SK-N-SH (cell line): ENCODE measurements around the gene LCE3A. TPM values are rescaled to one million over a fixed set of nuclear protein-coding genes. Genes with fewer than 3 reads are reported as not detected.
"Not testable (repeated sequence)": the region's sequence is repeated elsewhere in the genome, so short reads cannot be mapped to it uniquely, and the experiment has no call there.

Experiments used
- CTCF ChIA-PET: fragments of 300-600, 350-600 bp; formaldehyde crosslinking; extraction: SDS; loops from one replicate; lab custom pipeline; 2021; lab: Yijun Ruan, JAX
- POLR2A ChIA-PET: fragments of 350-600 bp; sonication (Branson Sonifier 250); formaldehyde crosslinking; extraction: SDS; loops from one replicate; lab custom pipeline; 2020; ENCODE audit warnings: antibody characterized with exemption, inconsistent platforms; lab: Yijun Ruan, JAX
- DNase-seq: peaks from one replicate; pipeline ENCODE4 v3.0.0; 2012
- H2AFZ ChIP-seq: fragments of 200-600 bp; sonication (generic); 2 replicates; pipeline ENCODE4 v1.8.1; 2016; ENCODE audit warnings: antibody characterized with exemption, mild to moderate bottlenecking, low read depth
- H3F3A ChIP-seq: fragments of 200-600 bp; sonication (generic); replicated peaks from 2 replicates; pipeline ENCODE3; 2016; ENCODE audit warnings: antibody characterized with exemption, mild to moderate bottlenecking; ENCODE audit not compliant: insufficient read depth
- H3K27ac ChIP-seq, 2 experiments: fragments of 200-500 bp in 1 of 2; fragments of 200-600 bp in 1 of 2; sonication (Bioruptor generic) in 1 of 2; sonication (generic), shearing (Covaris generic) in 1 of 2; 2 replicates each; pipeline versions ENCODE4 v1.5.1 to v1.6.1; 2014 to 2016; ENCODE audit warnings: low read depth in 2 of 2, inconsistent platforms in 1 of 2, low read length in 1 of 2, mild to moderate bottlenecking in 1 of 2, mixed read lengths in 1 of 2
- H3K27me3 ChIP-seq: fragments of 200-600 bp; sonication (generic), shearing (Covaris generic); 2 replicates; pipeline ENCODE4 v1.6.1; 2016; ENCODE audit warnings: mixed run types; ENCODE audit not compliant: insufficient read depth
- H3K36me3 ChIP-seq, 2 experiments: fragments of 200-500 bp in 1 of 2; fragments of 200-600 bp in 1 of 2; sonication (Bioruptor generic) in 1 of 2; sonication (generic) in 1 of 2; replicated peaks in 1 of 2; 2 replicates each; pipeline versions ENCODE3 to v1.5.1; 2014 to 2016; ENCODE audit warnings: low read length in 1 of 2, mild to moderate bottlenecking in 1 of 2; ENCODE audit not compliant: insufficient read depth in 2 of 2, control insufficient read depth in 1 of 2
- H3K4me1 ChIP-seq, 2 experiments: fragments of 200-500 bp in 1 of 2; fragments of 200-600 bp in 1 of 2; sonication (Bioruptor generic) in 1 of 2; sonication (generic), shearing (Covaris generic) in 1 of 2; 2 replicates each; pipeline versions ENCODE4 v1.5.1 to v1.6.1; 2014 to 2016; ENCODE audit warnings: low read depth in 1 of 2, low read length in 1 of 2, mixed run types in 1 of 2; ENCODE audit not compliant: insufficient read depth in 2 of 2, control insufficient read depth in 1 of 2
- H3K4me2 ChIP-seq: fragments of 200-600 bp; sonication (generic), shearing (Covaris generic); 2 replicates; pipeline ENCODE4 v1.6.1; 2017; ENCODE audit warnings: mixed run types
- H3K4me3 ChIP-seq, 2 experiments: fragments of 200-500 bp in 1 of 2; fragments of 200-600 bp in 1 of 2; sonication (Bioruptor generic) in 1 of 2; sonication (generic), shearing (Covaris generic) in 1 of 2; 2 replicates each; pipeline versions ENCODE4 v1.5.1 to v1.8.1; 2014 to 2016; ENCODE audit warnings: low read depth in 2 of 2, inconsistent platforms in 1 of 2, low read length in 1 of 2, mild to moderate bottlenecking in 1 of 2, mixed read lengths in 1 of 2, moderate library complexity in 1 of 2
- H3K79me2 ChIP-seq: fragments of 200-600 bp; sonication (generic); 2 replicates; pipeline ENCODE4 v1.8.1; 2017; ENCODE audit warnings: mild to moderate bottlenecking; ENCODE audit not compliant: insufficient read depth
- H3K9ac ChIP-seq: fragments of 200-600 bp; sonication (generic); 2 replicates; pipeline ENCODE4 v1.6.1; 2017; ENCODE audit warnings: mixed run types
- H3K9me2 ChIP-seq: fragments of 200-600 bp; sonication (generic); 2 replicates; pipeline ENCODE4 v1.6.1; 2017; ENCODE audit warnings: mixed run types
- H3K9me3 ChIP-seq: fragments of 200-600 bp; sonication (generic); 2 replicates; pipeline ENCODE4 v1.6.1; 2017; ENCODE audit warnings: mixed run types, mild to moderate bottlenecking, moderate library complexity
- H4K20me1 ChIP-seq: fragments of 200-600 bp; sonication (generic); 2 replicates; pipeline ENCODE4 v1.6.1; 2017; ENCODE audit warnings: mild to moderate bottlenecking, mixed run types; ENCODE audit not compliant: insufficient read depth
- GABPA ChIP-seq: IDR thresholded peaks from 2 replicates; pipeline ENCODE4 v1.4.0; 2012; ENCODE audit warnings: low read depth, mild to moderate bottlenecking
- IRF3 ChIP-seq: fragments of 150-350 bp; IDR thresholded peaks from 2 replicates; pipeline ENCODE4 v1.6.1; 2016; ENCODE audit warnings: mild to moderate bottlenecking, low read depth, low read length
- NRF1 ChIP-seq: IDR thresholded peaks from 2 replicates; pipeline ENCODE4 v1.6.1; 2012; ENCODE audit warnings: low read depth, mild to moderate bottlenecking, low read length
- RCOR1 ChIP-seq: fragments of 150-350 bp; IDR thresholded peaks from 2 replicates; pipeline ENCODE4 v1.6.1; 2017; ENCODE audit warnings: antibody characterized with exemption, low read length
- RFX5 ChIP-seq: IDR thresholded peaks from 2 replicates; pipeline ENCODE4 v1.6.1; 2012; ENCODE audit warnings: mild to moderate bottlenecking, improper control_type of control experiment, low read length
- SMC3 ChIP-seq: IDR thresholded peaks from 2 replicates; pipeline ENCODE4 v1.6.1; 2012; ENCODE audit warnings: low read depth, low read length, improper control_type of control experiment
- USF1 ChIP-seq: IDR thresholded peaks from 2 replicates; pipeline ENCODE4 v1.4.0; 2012; ENCODE audit warnings: low read depth, borderline replicate concordance
- WGBS: methylation state at CpG from one replicate; pipeline ENCODE4 v1.1.6; 2017; ENCODE audit warnings: low lambda C conversion rate; 5-methylcytosine and 5-hydroxymethylcytosine counted together
- polyA plus RNA-seq, 3 experiments: library from polyadenylated mRNA; depleted of rRNA; stranded (reverse); fragments of >200 nt; gene quantifications; 2 replicates each; pipeline ENCODE4 v1.2.3, GENCODE V29; 2012
- TF ChIP-seq, protein P1 (sequence below): IDR thresholded peaks from 2 replicates; pipeline ENCODE4 v1.4.0; 2012; ENCODE audit warnings: low read depth, borderline replicate concordance

LCE3A gene
- polyA plus RNA-seq, 1 of the 3 experiments (the other 2 are of a cell fraction): not detected

DNA sequence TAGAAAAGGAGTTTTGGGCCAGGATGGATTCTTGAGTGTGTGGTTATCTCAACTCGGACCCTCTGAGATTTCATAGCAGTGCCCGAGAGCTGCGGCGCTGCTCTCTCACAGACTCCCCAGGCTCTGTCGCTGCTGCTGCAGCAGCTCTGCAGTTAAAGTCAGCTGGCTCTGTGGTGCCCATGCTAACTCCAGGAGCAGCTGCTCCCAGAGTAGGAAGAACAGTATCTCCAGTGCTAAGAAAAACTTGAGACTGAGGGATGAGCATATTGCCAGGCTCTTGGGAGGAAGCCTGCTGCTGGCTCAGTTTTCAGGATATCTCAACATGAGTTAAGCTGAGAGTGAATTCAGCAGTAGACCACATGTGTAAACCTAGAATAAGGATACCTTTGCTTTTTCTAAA lies 44.7 kb upstream of the LCE3A start:
- no peaks in the 10 kb centered on the region for H3K79me2 ChIP-seq
- H3K27ac ChIP-seq: no peak overlapping the region
- no peaks in the 10 kb centered on the region for H3K27me3 ChIP-seq
- no peak overlapping the region for H2AFZ ChIP-seq
- H3K9ac ChIP-seq: no peak overlapping the region
- H3K36me3 ChIP-seq: no peaks in the 10 kb centered on the region
- no peak overlapping the region for H3K4me2 ChIP-seq
- H3K4me1 ChIP-seq: no peaks in the 10 kb centered on the region
- DNase-seq: no peak
- H3K9me2 ChIP-seq: no peaks in the 10 kb centered on the region
- POLR2A ChIA-PET: no interaction called here
- H3K9me3 ChIP-seq: no peaks in the 10 kb centered on the region
- H4K20me1 ChIP-seq: no peaks in the 10 kb centered on the region
- no peak overlapping the region for H3K4me3 ChIP-seq
- H3F3A ChIP-seq: no peaks in the 10 kb centered on the region
- WGBS: 3% methylated on average over 5 of the region's 5 CpGs
- TF ChIP-seq GABPA: no peak
- TF ChIP-seq, protein P1, sequence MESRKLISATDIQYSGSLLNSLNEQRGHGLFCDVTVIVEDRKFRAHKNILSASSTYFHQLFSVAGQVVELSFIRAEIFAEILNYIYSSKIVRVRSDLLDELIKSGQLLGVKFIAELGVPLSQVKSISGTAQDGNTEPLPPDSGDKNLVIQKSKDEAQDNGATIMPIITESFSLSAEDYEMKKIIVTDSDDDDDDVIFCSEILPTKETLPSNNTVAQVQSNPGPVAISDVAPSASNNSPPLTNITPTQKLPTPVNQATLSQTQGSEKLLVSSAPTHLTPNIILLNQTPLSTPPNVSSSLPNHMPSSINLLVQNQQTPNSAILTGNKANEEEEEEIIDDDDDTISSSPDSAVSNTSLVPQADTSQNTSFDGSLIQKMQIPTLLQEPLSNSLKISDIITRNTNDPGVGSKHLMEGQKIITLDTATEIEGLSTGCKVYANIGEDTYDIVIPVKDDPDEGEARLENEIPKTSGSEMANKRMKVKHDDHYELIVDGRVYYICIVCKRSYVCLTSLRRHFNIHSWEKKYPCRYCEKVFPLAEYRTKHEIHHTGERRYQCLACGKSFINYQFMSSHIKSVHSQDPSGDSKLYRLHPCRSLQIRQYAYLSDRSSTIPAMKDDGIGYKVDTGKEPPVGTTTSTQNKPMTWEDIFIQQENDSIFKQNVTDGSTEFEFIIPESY: no peak
- TF ChIP-seq NRF1: no peak
- TF ChIP-seq RCOR1: no peak
- TF ChIP-seq SMC3: no peak
- no peak for TF ChIP-seq USF1
- no peak for TF ChIP-seq RFX5
- no peak for TF ChIP-seq IRF3
- TF ChIP-seq, all 33 proteins: peak for 0
- CTCF ChIA-PET: interaction anchor here (1.0 kb wide), 1 partner anchor 14 kb away, joined by 3 read pairs; no protein-coding TSS in a partner anchor

DNA sequence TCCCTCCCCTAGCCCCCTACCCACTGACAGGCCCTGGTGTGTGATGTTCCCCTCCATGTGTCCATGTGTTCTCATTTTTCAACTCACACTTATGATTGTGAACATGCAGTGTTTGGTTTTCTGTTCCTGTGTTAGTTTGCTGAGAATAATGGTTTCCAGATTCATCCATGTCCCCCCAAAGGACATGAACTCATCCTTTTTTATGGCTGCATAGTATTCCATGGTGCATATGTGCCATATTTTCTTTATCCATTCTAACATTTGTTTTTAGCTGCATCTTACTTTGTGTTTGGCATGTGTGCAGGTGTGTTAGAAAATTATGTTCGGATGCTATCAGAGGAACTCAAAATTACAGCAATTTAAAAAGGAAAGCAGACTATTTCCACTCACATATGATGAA lies 43.3 kb upstream of the LCE3A start:
- H3K4me1 ChIP-seq, H2AFZ ChIP-seq, H3K9me2 ChIP-seq, H3K9ac ChIP-seq, H3F3A ChIP-seq, DNase-seq, POLR2A ChIA-PET, H4K20me1 ChIP-seq, H3K9me3 ChIP-seq, H3K27me3 ChIP-seq, H3K4me2 ChIP-seq, H3K4me3 ChIP-seq, H3K27ac ChIP-seq, H3K36me3 ChIP-seq, H3K79me2 ChIP-seq: not testable (repeated sequence)
- CTCF ChIA-PET: interaction anchor here (5.2 kb wide), 1 partner anchor 13 kb away, joined by 32 read pairs; no protein-coding TSS in a partner anchor
- WGBS: 6% methylated on average over 1 of the region's 1 CpG
